ENCODE results near the gene PTPRQ. TPM values are rescaled to one million over a fixed set of nuclear protein-coding genes. Genes with fewer than 3 reads are reported as not detected.
A peak's percentile ranks its signal among the peaks of the same experiment; 100 is the strongest.

PTPRQ gene
- total RNA-seq, 1 experiment from 2014 or later: not detected

DNA sequence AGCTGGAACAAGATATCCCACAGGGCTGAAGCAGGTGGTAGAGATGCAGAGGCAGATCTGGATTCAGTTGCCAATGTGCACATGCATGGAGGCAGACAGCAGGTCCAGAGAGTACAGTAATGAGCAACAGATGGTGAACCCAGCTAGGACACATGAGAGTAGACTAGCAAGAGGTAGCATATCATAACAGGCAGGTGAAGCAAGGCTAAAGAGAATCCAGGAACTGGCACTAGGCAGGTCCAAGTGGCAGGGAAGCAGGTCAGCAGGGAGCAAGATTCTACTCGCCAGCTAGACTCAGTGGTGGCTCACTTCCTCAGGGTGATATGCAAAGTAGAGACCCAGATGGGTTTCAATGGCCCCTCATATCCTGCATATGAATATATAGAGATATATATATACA lies 248.1 kb downstream of the PTPRQ start:
- no peaks in the 10 kb centered on the region for H3K27me3 ChIP-seq (ENCODE audit: insufficient read depth, low read depth)
- H3K4me2 ChIP-seq: no peak overlapping the region
- no peaks in the 10 kb centered on the region for H3K4me1 ChIP-seq (replicated peaks; ENCODE audit: insufficient read depth)
- ChIA-PET POLR2A (ENCODE audit: unreplicated experiment) (no interaction called here), CTCF (no interaction called here)
- no peak for TF ChIP-seq EZH2 (IDR thresholded peaks at IDR 0.05; ENCODE audit: low read depth)
- no peak for TF ChIP-seq CTCF (conservative IDR thresholded peaks at IDR 0.05)
- H3K9me3 ChIP-seq (ENCODE audit: insufficient read depth, low read depth): no peaks in the 10 kb centered on the region; the same call in 1 of the 2 replicates
- H3F3A ChIP-seq (ENCODE audit: insufficient read depth, low read depth): no peaks in the 10 kb centered on the region
- H3K27ac ChIP-seq: no peak overlapping the region
- no TSS peak for BruUV-seq (replicated peaks)
- intact Hi-C loops (cut with micrococcal nuclease; ENCODE audit: unreplicated experiment): no loop called here
- H3K79me2 ChIP-seq (ENCODE audit: low read depth): no peaks in the 10 kb centered on the region
- H4K20me1 ChIP-seq (ENCODE audit: insufficient read depth): no peaks in the 10 kb centered on the region
- no peaks in the 10 kb centered on the region for H3K36me3 ChIP-seq (ENCODE audit: low read depth)
- H3K9me2 ChIP-seq (ENCODE audit: insufficient read depth): no peaks in the 10 kb centered on the region
- no peak overlapping the region for H2AFZ ChIP-seq
- DNase-seq: no peak
- no peak overlapping the region for H3K4me3 ChIP-seq

- Histone ChIP-seq H3K9me2 (ENCODE audit: insufficient read depth) (no peaks in the 10 kb centered on the region), H3K27ac (no peak overlapping the region), H3K4me3 (no peak overlapping the region), H3K4me2 (no peak overlapping the region), H3K79me2 (ENCODE audit: low read depth) (no peaks in the 10 kb centered on the region), H3K36me3 (ENCODE audit: low read depth) (no peaks in the 10 kb centered on the region), H3K27me3 (ENCODE audit: insufficient read depth, low read depth) (no peaks in the 10 kb centered on the region), H3K9me3 (ENCODE audit: insufficient read depth, low read depth) (no peaks in the 10 kb centered on the region; the same call in 1 of the 2 replicates), H2AFZ (peak overlapping the region; percentile 12; the same call in 1 of the 2 replicates), H3F3A (ENCODE audit: insufficient read depth, low read depth) (peaks cover under 1% of the 10 kb centered on the region; the same call in 1 of the 2 replicates), H4K20me1 (ENCODE audit: insufficient read depth) (no peaks in the 10 kb centered on the region), H3K4me1 (replicated peaks; ENCODE audit: insufficient read depth) (peaks cover 4% of the 10 kb centered on the region)
- intact Hi-C loops (cut with micrococcal nuclease; ENCODE audit: unreplicated experiment): no loop called here
- no peak for DNase-seq
- POLR2A ChIA-PET (ENCODE audit: unreplicated experiment): no interaction called here
- CTCF ChIA-PET: no interaction called here
- no peak for TF ChIP-seq EZH2 (IDR thresholded peaks at IDR 0.05; ENCODE audit: low read depth)
- no peak for TF ChIP-seq CTCF (conservative IDR thresholded peaks at IDR 0.05)
- BruUV-seq (replicated peaks): no TSS peak
These were observed 253.3 kb downstream of the PTPRQ start for GRCh38 chr12:80697270-80697887.

DNA sequence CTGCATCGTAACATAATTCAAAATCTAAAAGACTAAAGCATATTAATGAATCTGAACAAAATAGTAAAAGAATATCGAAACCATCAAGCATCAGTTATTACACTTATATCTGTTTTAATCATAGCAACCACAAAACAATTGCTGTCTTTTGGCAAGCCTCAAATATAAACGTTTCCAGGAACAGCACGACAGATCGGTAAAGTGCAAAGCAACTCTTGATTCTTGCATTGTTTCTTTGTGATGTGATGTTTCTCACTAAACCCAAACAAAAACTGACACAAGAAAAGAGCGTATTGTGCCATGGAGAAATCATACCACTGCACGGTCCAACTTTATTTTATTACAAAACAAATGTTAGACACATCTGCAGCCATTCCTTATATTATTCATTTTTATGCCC lies 254.2 kb downstream of the PTPRQ start:
- intact Hi-C loops (cut with micrococcal nuclease; ENCODE audit: unreplicated experiment): no loop called here
- Histone ChIP-seq H3K4me3 (no peak overlapping the region), H3K4me1 (replicated peaks; ENCODE audit: insufficient read depth) (peaks cover 12% of the 10 kb centered on the region), H3K27ac (no peak overlapping the region), H3K27me3 (ENCODE audit: insufficient read depth, low read depth) (no peaks in the 10 kb centered on the region), H3K9me3 (ENCODE audit: insufficient read depth, low read depth) (no peaks in the 10 kb centered on the region; the same call in 1 of the 2 replicates), H3K36me3 (ENCODE audit: low read depth) (no peaks in the 10 kb centered on the region), H3K79me2 (ENCODE audit: low read depth) (no peaks in the 10 kb centered on the region), H3K4me2 (no peak overlapping the region), H3F3A (ENCODE audit: insufficient read depth, low read depth) (peaks cover 9% of the 10 kb centered on the region), H4K20me1 (ENCODE audit: insufficient read depth) (no peaks in the 10 kb centered on the region), H2AFZ (no peak overlapping the region), H3K9me2 (ENCODE audit: insufficient read depth) (no peaks in the 10 kb centered on the region)
- TF ChIP-seq CTCF (conservative IDR thresholded peaks at IDR 0.05): no peak
- TF ChIP-seq EZH2 (IDR thresholded peaks at IDR 0.05; ENCODE audit: low read depth): no peak
- no TSS peak for BruUV-seq (replicated peaks)
- ChIA-PET CTCF (no interaction called here), POLR2A (ENCODE audit: unreplicated experiment) (no interaction called here)
- no peak for DNase-seq

Measured in PC-9 (cell line).